Fibroblast of skin of left biceps (primary cell): ENCODE data around the gene RIN3.

Source experiments
- DNase-seq, 2 experiments: peaks; one replicate each; pipeline ENCODE4 v3.0.0-alpha.2; 2013; ENCODE audit warnings: low read depth in 2 of 2

Gene RIN3

GRCh38 chr14:92649934-92650545 is 136.5 kb downstream of the RIN3 start:
- DNase-seq: peak; percentile 64 to 72

- DNase-seq: no peak
Observed at GRCh38 chr14:92650581-92651105, 137.1 kb downstream of the RIN3 start.

DNA sequence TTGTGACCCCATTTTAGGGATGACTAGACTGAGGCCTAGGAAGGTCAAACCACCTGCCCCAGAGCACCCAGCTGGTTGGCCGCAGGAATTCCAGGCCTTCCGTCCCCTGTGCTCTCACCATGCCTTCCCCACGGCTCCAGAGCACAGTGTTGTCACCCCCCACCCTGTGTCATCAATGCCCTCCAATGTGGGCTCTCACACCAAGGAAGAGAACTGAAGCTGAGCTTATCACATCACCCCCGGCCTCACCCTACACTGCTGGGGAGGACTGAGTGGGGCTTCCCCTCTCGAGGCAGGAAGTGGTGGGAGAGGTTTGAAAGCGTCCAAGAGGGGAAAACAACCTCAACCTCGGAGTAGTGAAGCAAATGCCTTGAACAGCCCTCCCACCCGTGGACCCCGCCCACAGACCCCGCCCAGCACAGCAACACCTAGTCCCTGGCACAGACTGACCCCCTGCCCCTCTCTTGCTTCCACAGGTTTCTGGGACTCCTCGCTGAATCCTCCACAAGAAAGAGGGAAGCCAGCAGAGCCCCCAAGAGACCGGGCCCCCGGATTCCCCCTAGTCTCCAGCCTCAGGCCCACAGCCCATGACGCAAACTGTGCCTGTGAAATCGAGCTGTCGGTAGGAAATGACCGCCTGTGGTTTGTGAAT is 137.7 kb downstream of the RIN3 start:
- no peak for DNase-seq

GRCh38 chr14:92651758-92652406 is 138.3 kb downstream of the RIN3 start:
- no peak for DNase-seq

- no peak for DNase-seq
Observed at GRCh38 chr14:92652413-92653151, 139.0 kb downstream of the RIN3 start.

DNA sequence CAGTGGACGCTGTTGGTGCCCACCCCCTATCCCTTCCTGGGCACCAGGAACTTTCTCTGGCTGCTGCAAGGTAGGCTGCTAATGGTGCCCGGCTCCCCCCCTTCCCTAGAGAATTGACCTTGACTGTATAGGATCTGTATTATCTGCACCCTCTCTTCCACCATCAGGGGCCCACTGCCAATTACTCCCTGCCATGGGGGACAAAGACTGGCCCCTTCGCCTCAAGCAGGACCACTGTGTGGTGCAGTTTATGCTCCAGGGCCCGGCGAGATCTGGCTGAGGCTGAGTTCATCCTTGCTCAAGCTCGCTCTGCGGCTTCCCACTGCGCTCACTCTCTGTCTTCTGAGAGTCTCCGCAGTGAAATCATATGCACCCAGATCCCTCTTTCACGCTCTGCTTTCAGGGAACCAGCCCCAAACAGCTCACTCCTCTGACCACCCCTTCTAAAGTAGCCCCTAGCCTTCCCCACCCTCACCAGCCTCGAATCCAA is 139.6 kb downstream of the RIN3 start:
- no peak for DNase-seq

- no peak for DNase-seq
Observed at GRCh38 chr14:92654239-92654901, 140.8 kb downstream of the RIN3 start.

- no peak for DNase-seq
Observed at GRCh38 chr14:92655419-92656201, 142.0 kb downstream of the RIN3 start.

- no peak for DNase-seq
Observed at GRCh38 chr14:92656306-92657081, 142.9 kb downstream of the RIN3 start.

- no peak for DNase-seq
Observed at GRCh38 chr14:92657457-92658142, 144.0 kb downstream of the RIN3 start.

DNA sequence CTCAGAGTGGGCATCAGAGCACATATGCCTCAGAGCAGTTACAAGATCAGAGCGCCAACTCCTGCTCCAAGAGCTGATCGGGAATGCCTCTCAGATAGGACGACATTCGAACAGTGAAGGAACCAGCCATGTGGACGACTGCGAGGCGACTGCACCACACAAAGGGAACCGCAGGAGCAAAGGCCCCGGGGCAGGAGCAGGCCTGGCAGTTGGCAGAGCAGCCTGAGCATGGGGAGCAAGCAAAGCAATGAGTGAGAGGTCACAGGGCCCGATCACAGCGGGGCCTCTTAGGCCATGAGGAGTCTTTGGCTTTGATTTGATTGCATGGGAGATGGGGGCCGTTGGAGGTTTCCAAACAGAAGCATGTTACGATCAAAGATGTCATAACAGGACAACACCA is 144.6 kb downstream of the RIN3 start:
- DNase-seq: no peak

DNA sequence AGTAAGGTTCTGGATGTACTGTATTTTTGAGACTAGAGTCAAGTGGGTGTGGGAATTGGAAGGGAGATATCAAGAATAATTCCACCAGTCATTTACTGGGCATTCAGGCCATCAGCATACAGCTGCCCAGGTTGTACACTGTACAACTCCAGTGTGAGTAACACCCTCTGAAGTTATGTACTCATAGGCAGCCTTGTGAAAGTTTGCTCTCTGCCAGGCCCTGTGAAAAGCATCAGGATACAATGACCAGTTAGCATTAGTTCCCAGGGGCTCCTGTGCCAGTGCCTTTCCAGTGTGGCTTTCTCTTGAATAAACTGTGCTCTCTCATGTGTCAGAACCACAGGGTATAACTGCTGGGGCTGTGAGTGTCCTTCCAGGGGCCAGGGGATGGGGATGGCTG is 145.1 kb downstream of the RIN3 start:
- DNase-seq: no peak

DNA sequence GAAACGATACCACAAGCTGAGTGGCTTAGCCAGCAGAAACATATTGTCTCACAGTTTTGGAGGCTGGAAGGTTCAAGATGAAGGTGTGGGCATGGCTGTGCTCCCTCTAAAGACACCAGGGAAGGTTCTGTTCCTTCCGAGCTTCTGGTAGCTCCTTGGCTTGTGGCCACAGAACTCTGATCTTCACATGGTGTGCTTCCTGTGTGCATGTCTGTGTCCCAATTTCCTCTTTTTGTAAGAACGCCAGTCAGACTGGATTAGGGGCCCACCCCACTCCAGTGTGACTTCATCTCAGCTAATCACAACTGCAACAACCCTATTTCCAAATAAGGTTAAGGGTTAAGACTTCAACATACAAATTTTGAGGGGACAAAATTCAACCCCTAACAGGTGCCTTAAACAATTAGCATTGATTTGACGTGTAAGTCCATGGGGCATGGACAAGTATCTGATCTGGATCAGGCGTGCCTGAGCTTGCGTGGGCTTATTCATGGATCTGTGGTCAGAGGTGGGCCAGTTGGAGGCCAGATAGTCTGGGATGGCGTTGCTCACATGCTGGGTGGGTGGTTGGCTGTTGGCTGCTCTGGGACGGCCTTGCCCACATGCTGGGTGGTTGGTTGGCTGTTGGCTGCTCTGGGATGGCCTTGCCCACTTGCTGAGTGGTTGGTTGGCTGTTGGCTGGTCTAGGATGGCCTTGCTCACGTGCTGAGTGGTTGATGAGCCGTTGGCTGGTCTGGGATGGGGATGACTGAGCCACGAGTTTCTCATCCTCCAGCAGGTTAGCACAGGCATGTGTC is 146.4 kb downstream of the RIN3 start:
- DNase-seq: no peak

DNA sequence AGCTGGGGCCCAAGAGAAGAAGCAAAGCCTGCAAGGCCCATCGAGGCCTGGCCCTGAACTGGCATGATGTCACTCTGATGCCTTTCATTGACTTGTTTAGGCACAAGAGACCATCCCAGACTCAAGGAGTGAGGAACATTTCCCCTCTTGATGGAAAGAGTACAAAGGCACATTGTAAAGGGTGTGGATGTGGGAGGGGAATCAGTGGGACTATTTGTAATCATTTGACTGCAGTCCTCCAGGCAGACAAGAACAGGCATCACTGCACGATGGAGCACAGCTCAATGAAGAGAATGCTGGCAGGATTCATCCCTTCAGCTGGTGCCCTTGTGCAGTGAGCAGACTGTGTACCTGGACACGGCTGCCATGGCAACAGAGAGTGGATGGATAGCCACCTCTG is 147.0 kb downstream of the RIN3 start:
- DNase-seq: no peak

- DNase-seq: no peak
Observed at GRCh38 chr14:92663049-92663448, 149.5 kb downstream of the RIN3 start.

DNA sequence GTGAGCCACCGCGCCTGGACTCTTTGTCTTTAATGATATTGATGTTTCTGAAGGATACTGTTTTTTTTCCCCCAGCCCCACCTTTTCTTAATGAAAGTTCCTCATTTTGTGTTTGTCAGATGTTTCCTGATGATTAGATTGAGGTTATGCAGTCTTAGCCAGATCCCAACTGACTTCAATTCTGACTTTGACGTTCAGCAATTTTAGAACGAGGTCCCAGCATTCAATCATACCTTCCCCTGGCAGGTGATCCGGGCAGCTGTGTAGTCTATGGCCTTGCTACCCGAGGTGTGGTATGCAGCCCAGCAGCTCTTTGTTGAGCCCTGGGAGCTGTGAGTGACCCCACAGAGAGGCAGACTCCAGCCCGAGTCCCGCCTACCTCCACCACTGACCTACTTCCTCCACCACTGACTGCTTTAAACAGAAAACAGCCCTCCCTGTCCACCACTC is 152.1 kb downstream of the RIN3 start:
- no peak for DNase-seq

- no peak for DNase-seq
Observed at GRCh38 chr14:92666251-92666650, 152.7 kb downstream of the RIN3 start.

- DNase-seq: no peak
Observed at GRCh38 chr14:92668276-92668973, 154.8 kb downstream of the RIN3 start.
